NCI-H748 treated with DMSO at 0.1 percent for 48 hours (cell line): Measurements from ENCODE around the gene DFFA.
"Not testable (repeated sequence)": the region's sequence is repeated elsewhere in the genome, so short reads cannot be mapped to it uniquely, and the experiment has no call there.

Experiments used
- DNase-seq: peaks from one replicate; lab custom pipeline; 2025; lab: John Stamatoyannopoulos, UW

Gene DFFA

DNA sequence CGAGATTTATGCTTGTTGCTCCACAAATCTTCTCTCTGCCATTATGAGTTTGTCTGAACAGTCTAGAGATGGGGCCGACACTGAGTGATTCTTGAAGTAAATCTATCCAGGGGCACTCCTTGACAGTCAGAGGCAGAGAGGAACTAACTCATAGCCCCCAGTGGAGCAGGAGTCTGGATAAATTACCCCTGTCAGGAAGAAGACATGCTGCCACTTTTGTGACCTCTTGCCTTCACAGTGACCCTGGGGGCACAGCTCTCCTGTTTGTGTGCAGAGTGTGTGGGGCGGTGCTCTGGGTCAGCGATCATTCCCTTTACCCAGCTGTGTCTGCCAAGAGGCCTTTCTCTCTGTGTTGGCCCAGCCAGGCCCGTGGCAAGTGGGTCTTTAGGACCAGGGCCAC lies 31.9 kb upstream of the DFFA start:
- DNase-seq, result no peak

DNA sequence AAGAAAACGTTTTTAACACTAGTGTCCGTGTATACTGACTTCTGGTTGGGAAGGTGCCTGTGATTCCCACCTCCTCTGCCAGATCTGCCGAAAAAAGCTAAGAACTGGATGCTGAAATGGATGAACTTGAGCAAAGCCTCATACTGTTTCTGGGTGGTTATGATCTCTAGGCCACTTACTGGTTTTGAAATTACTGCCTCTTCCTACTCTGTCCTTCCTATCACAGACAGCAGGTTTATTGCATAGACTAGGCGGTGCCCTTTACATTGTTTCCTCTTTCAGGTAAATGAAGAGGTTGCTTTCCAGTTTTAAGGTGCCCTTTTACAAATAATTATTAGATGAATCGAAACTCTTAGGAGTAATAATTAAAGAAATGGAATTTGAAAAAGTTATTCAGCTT lies 29.9 kb upstream of the DFFA start:
- no peak for DNase-seq

DNA sequence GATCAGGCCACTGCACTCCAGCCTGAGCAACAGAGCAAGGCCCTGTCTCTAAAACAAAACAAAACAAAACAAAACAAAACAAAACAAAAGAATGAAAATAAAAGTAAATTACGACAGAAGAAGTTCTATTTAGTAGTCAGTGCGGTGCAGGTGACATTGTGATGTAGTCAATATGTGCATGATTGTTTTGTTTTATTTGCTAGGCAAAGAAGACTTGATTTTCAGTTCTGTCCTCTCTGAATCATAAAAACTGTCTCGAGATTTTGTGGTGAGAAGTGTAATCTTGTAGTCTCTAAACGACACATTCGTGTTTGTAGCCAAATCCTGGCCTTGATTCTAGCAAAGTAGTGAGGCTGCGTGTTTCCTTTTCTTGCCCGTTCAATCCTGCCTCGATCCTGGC lies 25.9 kb upstream of the DFFA start:
- no peak for DNase-seq

DNA sequence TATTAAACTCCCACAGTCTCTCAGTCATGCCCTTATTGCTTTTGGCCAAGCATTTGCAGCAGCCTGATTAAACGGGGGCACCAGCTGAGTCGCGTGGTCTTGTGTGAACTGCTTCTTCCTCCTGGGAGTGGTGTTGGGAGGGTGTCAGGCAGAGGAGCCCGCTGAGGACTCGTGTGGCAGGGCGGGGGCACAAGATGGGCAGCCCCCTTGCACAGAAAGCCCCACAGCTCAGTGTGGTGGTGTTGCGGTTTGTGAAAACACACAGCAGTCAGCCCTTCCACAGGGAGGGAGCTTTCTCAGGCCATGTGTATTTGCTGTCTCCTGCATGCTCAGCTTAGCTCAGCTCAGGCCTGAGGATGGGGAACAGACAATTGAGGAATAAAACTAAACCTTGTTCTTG lies 24.8 kb upstream of the DFFA start:
- DNase-seq, result no peak

DNA sequence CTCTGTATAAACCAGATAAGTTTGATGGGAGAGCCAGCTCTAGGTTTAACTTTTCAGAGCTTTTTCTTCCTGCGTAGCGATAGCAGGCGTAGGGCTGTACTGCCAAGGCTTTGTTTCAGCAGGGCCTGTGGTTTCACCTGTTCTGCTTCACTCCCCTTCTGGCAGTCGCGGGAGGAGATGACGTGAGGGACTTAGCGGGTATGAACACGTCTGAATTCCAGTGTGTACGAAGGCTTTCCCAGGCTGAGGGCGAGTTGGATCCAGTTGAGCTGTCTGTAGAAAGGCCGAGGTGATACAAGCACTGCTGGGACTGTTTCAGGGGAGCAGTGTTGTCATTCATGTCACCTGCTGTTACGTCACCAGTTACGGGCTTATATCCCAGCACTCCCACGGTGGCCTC lies 23.6 kb upstream of the DFFA start:
- no peak for DNase-seq

DNA sequence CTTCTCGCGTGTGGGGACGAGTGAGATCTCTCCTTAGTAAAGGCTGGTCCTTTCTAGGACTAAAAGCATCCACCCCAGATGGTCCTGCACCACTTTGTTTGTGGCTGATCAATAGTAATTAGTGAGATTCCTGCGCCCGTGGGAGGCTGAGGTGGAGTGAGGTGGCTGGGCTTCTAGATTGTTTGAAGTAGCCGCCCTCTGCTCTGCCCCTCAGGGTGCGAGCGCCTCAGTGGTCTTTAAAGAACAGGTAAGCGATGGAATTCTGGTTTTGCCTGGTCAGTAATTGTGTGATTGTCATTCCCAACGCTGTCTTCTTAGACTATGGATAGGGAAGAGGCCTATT lies 23.1 kb upstream of the DFFA start:
- DNase-seq, result no peak

DNA sequence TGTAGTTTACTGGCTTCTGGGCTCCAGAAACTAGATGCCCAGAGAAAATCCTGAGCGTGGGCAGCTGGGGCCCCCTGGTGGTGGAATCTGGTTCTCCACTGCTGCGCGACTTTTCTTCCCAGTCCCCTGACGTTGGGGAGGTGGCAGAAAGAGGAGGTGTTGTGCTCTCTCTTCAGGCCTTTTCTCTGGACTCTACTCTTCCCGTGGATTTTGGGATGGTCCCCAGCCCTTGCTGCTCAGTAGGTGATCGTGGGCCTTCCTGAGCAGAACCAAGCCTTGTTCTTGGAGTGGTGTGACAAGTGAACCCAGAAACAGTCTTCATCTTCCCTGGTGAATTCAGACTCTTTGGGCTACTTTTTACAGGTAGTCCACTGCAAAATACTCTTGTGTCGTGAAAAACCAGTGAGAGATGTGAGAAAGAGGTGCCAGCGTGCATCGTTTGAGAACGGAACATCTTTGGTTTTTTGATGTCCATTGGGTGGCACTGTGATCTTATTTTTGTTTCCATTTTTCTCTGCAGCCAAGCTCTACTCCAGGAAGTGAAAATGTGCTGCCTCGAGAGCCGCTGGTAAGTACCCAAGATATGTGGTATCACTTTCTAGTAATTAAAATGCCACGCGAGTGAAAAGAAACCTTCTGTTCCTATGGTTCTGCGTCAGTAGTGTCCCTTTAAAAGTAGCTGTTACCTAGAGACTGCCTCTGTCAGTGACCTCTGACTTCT lies 22.6 kb upstream of the DFFA start:
- DNase-seq, result peak; percentile 28

DNA sequence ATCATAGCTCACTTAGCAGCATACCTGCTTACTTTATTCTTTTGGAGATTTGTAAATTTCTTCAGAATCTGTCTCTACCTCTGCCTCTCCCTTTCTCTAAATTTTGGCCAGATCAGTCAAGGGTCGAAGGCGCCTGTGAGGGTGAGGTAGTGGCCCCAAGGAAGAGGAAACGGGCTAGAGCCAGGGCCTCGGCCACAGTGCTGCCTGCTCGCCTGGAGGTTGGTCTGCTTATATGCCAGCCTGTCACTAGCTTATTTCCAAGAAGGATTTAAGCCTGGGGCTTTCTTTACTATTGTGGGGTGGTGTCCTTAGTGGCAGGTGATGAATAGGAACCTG lies 22.1 kb upstream of the DFFA start:
- no peak for DNase-seq

DNA sequence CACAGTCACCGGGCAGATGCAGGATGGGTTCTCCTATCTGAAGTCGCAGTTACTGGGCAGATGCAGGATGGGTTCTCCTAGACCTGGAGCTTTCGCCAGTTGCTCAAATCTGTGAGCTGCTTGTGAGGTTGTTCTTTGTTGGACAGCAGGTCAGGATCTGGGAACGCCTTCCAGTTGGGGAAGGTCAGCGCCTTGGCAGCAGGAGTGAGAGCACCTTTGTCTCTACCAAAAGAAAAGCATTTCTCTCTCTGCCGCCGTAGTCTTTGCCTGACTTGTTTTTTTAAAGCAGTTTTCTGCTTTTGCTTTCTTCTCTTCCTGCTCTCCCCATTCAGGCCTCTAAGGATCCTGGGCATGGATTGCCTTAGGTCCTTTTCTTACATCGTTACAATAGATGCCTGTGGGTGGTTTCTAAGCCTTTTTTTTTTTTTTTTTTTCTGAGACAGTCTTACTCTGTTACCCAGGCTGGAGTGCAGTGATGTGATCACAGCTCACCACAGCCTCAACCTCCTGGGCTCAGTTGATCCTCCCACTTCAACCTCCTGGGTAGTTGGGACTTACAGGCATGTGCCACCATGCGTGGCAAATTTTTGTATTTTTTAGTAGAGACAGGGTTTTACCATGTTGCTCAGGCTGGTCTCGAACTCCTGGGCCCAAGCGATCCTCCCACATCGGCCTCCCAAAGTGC lies 18.1 kb upstream of the DFFA start:
- no peak for DNase-seq

DNA sequence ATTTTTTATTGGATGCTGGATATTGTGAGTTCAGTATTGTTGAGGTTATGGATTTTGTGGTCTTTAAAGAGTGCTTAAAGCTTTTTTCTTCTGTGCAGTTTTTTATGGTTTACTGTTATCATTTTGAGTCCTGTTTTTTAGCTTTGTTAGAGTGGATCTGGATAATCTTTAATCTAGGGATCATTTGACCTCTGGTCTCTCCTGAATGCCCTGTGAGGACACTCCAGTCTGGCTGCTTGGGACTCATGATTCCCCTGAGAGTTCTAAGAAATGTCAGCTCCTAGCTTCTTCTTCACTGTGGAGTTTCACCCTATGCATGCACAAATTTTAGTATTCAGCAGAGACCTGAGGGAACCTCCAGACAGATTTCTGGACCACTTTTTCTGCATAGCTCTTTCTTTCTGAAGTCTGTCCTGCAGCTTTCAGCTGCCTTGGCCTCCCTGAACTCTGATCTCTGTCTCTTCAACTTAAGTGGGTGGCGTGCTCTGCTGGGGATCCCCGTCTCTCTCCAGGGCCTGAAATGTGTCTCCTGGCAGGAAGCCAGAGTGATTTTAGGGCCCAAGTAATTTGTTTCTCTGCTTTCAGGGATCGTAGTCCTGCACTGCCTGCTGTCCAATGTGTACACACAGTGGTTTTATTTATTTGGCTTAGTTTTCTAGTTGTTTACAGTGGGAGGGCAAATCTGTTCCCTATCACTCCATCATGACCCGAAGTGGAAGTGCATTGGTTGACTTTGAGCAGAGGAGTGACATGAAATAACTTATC lies 17.1 kb upstream of the DFFA start:
- no peak for DNase-seq

DNA sequence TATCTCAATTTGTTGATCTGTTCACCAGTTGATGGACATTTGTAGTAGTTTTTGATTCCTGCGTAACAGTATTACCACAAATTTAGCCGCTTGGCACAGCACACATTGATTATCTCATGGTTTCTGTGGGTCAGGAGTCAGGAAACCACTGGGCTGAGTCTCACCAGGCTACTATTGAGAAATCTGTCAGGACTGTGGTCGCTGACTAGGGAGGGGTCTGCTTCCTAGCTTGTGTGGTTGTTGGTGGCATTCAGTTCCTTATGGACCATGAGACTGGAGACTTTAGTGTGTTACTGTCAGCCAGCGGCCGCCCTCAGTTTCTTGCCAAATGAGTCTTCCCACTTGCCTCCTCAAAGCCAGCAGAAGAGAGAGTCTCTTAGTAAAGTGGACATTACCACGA lies 12.2 kb upstream of the DFFA start:
- DNase-seq, result no peak

DNA sequence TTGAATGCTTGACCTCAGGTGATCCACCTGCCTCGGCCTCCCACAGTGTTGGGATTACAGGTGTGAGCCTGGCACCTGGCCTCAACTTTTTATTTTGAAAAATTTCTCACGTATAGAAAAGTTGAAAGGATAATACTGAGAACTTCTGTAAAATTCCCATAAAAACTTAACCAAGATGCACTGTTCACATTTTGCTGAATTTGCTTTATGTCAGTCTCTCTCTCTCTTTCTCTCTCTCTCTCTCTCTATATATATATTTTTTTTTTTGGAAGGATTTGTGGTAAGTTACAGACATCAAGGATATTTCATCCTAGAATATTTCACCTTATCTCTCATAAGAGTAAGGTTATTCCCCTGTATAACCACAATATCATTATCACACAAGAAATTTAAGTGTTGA lies 8.3 kb upstream of the DFFA start:
- no peak for DNase-seq

DNA sequence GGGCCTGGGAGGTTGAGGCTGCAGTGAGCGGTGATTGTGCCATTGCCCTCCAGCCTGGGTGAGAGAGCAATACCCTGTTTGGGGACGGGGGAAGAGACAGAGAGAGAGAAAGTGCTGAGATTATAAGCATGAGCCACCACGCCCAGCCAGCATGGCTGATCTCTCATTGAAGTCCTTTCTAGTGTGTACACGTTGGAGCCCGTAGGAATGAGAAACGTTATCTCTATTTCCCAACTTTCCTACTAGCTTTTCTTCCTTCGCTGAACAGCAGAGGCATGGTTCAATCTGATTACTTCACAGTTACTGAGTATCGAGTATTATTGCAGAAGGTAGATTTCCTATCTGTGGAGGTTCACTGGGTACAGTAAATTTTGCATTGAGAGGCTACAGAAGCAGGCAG lies 7.0 kb upstream of the DFFA start:
- DNase-seq, result no peak

DNA sequence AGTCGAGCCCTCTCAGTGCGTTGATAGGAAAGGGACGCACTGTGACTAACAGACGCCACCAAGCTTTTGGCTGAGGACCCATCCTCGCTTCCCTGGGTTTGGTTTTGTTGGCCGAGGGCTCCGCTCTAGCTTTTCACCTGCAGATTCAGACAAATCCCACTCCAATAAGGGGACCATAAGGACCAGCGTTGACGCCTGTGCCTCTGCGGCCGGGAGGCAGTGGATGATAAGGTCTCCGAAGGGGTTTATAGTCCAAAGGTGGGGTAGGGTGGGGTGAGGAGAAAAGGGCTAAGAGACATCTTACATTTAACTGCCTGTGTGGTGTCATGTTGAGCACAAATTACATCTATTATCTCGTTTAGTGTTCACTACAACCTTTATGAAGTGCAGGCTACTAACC lies 3.2 kb upstream of the DFFA start:
- DNase-seq, result no peak

DNA sequence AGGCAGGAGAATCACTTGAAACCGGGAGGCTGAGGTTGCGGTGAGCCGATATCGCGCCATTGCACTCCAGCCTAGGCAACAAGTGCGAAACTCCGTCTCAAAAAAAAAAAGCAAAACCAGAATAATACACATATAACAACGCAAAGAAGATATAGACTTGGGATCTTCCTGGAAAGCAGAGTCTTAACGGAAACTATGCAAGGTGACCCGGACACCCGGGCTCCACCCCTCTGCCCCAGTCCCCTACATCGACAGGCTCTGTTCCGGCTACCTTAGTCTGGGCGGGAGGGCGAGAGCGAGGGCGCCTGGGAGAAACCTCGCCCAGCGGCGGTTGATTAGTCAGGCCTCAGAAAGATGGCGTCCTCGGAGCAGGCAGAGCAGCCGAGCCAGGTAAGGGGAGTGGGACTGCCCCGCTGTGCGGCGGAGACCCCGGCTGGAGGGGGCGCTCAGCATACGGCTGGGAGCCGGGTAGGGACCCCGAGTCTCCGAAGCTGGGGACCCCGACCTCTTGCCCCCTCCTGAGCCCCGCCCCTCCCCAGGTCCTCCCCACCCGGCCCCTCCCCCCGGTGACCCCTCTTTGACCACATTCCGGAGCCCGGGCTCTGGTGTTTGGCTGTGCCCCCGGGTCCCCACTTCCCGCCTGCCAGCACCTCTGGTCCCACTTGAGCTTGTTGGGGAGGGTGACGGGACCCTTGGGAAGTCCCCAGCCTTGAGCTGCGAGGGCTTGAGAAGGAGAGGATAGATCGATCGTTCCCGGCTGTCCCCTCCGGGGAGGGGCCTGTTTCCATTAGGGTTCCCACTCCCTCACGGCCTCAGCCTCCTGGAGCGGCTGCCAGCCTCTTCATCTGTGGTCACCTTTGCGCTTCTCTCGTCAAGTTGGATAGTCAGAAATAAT lies 2.5 kb upstream of the DFFA start, which contains the start of gene PEX14:
PEX14 (plus strand) TSS at position 338 of the 895 bp plus-strand sequence; CDS start at position 355, 17 bp downstream.
- DNase-seq, result peak; percentile 55

DNA sequence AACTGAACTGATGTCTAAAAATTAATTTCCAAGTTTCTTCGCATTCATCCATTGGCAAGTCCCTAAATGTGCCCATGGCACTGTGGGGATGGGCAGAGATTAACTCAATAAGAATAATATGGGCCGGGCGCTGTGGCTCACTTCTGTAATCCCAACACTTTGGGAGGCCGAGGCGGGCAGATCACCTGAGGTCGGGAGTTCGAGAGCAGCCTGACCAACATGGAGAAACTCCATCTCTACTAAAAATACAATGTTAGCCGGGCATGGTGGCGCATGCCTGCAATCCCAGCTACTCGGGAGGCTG lies 1.9 kb upstream of the DFFA start:
- not testable (repeated sequence) for DNase-seq

DNA sequence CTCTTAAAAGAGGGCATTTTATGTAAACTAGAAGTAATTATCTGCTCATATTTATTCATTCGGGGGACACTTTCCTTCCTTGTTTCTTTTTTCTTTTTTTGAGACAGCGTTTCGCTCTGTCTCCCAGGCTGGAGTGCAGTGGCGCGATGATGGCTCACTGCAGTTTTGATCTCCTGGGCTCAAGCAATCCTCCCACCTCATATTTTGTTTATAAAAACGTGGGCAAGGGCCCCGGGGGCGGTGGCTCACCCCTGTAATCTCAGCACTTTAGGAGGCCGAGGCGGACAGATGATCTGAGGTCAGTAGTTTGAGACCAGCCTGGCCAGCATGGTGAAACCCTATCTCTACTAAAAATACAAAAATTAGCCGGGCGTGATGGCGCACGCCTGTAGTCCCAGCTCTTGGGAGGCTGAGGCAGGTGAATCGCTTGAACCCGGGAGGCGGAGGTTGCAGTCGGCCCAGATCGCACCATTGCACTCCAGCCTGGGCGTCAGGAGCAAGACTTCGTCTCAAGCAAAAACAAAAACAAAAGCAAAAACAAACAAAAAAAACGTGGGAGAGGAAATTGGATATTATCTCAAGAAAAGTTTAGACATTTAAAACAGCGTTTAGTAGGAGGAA lies 926 bp upstream of the DFFA start:
- DNase-seq, result no peak

DNA sequence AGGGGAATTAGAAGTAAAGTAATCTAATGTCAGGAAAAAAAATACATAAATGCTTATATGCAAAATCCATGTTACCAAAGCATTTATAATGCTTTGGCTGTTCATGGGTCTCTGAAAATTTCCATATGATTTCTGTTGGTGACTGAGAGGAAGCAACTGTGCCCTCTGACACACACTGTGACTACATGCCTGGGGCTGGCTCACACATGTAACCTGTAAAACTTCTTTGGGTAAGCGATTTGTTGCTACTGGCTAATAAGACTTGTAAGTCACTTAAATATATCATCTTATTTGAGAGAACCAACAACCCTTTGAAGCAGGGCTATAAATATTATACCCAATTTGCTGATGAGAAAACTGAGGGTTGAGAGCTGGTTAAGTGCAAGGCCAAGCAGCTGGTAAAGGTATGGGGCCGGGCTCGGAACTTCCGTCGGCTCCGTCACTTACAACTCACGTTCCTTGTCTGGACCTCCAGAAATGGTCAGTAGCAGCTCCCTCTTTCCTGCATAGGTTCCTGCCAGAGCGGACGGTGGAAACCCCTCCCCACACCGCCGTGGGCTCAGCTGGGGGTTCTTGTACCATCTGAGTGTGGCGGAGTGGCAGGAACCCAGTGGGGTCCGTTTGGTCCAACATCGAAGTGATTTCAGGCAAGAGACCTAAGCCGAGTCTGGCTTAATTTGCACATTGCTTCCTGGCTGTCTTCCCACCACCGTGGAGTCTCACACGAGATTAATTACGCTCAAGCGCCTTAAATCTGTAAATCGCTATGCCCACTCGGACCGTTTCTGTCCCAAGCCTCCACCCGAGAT lies 714 bp downstream of the DFFA start:
- no peak for DNase-seq

DNA sequence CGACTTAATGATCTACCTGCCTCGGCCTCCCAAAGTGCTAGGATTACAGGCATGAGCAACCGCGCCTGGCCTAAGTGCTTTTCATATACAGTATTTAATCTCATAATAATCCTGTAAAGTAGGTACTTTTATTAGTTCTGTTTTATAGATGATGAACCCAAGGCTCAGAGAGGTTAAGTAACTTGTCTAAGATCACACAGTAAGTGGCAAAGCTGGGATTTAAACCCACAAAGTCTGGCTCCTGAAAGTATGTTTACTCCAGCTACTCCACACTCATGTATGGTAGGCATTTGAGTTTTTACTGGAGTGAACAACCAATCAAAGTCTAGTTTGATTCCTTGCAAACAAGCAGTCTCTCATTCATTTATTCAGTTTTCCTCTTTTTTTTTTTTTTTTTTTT lies 2.3 kb downstream of the DFFA start:
- no peak for DNase-seq

DNA sequence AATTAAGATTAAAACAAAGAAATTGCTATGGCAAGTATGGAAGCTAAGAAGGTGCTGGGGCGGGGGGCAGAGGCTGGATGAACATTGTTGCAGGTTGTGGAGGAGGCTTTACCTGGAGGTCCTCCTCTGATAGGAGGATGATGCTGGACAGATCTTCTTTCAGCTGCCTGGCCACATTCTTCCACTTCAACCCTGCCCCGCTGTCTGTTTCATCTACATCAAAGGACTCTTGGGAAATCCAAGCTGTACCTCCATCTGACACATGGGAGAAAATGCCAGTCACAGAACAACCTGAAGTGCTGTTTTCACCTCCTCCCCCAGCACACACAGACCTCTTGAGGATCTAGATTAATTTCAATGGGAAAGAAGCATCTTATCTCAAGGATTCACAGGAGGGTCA lies 5.3 kb downstream of the DFFA start:
- DNase-seq, result no peak

DNA sequence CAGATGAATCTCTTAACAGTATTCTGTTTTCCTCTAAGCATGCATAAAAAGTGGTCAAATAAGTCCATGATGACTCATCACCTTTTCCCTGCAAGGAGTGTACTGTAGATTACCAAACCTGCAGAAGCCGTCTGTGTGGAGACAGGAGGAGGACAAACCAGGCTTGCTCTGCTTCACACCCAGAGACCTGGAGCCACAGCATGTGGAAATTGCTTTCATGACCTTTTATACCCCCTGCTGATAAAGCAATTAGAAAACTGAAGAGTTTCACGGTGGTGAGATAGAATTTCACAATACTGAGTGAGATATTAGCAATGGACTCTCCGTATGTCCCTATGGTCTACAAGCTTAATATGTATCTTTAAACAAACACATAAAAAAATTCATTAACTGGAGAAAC lies 13.1 kb downstream of the DFFA start:
- no peak for DNase-seq
